GM19023 (cell line): ENCODE measurements around the gene ENAH.

Source experiments
- ATAC-seq: cut with Tn5 transposase; IDR thresholded peaks from one replicate; pipeline ENCODE4 v1.9.1; 2021; ENCODE audit warnings: mild to moderate bottlenecking, moderate library complexity; ENCODE audit not compliant: unreplicated experiment

Gene ENAH

GRCh38 chr1:225508538-225509375 lies 144.2 kb downstream of the ENAH start:
- no peak for ATAC-seq

- ATAC-seq, result no peak
These were observed 146.2 kb downstream of the ENAH start for GRCh38 chr1:225506727-225507126.

DNA sequence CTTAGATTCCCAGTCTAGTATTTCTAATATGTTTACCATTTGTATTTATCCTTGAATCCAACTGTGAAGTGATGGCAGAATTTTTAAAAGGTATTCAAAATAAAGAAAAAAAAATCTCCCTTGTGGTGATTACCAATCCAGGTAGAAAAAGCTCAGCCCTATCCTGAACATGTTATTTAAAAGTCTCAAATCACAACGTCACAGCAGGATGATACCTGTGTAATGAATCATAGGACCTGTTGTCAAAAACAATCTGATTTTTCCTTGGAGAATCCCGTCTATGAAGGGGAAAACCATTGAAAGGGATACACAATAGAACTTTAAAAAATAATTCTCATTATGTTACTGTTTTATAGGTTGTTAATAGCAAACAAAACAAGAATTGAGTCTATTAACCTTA lies 148.1 kb downstream of the ENAH start:
- ATAC-seq, result no peak

DNA sequence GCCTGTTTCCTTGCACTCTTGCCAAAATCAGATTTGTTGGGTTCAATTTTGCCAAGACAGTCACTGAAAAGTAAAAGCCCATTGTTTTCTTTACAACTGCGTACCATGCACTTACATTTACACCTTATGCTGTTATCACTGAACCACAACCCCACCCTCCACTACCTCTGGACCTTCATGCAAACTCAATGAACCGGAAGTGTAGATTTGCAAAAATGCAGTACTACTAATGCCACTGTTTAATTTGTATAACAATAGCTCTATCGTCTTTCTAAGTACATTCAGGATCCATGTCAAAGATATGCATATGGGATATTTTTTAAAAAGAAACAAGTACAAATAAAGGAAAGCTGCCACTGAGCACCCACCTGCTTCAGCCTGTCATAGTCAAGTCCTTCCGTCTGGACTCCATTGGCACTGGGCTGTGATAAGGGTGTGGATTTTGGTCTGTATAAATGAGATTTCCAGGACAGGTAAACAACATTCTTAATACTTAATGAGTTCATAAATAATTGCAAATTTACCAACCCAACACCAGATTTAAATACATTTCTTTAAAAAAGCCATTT lies 152.2 kb downstream of the ENAH start:
- no peak for ATAC-seq

DNA sequence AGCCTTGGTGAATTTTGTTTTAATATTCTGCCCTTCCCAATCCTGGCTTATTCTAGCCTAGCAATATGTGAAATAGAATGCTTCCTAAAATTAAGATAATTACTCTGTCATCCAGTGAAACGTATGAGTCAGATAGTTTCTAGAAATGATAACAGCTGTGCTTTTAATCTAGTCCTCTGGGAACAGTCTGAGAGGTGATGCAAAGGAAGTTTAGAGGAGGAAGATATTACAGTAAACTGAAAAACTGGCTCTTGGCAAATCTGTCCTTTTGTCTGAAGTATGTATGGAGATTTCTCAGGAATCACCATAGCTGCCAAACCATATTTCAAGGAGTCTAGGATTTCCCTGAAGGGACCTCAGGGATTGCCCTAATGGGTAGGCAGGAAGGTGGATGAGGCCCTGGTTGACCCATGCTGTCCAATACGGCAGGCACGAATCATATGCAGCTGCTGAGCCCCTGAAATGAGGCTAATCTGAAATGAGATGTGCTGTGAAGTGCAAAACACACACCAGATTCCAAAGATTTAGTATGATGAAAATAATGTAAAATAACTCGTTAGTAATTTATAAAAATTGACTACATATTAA lies 154.3 kb downstream of the ENAH start:
- ATAC-seq, result no peak

GRCh38 chr1:225494789-225495359 lies 158.0 kb downstream of the ENAH start:
- no peak for ATAC-seq

DNA sequence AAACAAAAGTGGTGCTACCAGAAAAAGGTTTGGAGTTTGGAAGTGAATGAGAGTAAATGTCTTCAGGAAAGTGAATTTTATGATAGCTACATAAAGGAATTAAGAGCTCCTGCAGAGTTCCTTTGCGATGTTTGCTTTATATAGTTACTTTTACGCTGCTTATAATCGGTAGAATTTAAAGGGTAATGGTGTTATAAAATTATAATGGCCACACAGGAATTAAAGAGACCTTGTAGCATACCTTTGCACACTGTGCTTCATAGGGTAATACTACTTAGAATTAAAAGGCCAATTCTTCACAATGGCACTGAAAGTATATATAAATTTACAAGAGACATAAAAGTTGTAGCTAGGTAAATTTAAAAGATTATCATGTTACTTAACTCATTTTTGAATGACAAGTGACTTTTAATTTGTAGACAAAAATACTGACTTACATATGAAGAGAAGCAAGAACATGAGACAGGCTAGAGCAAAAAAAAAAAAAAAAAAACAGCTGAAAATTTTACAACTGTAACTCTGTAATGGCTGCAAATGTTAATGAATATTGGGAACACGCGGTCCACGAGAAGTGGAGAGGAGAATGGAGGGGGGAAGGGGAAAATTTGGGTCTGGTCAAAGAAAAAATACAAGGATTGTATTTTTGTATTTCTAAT lies 159.2 kb downstream of the ENAH start:
- ATAC-seq, result no peak

DNA sequence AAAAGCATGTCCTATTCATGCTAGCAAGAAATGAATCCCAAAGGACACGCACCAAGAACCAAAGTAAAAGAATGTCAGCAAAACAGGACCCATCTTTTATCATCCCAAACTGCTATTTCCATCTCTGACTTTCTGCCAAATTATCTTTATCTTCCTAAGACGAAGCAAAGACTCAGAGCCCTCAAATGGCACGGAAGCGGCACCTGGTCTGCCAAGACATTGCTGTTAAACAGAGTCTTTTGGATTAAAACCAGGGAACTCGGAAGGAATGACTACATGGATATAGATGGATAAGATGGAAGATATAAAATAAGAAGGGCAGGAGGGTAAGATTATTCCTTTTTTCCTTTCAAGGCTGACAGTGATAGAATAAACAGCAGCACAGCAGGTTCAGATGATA lies 164.2 kb downstream of the ENAH start:
- ATAC-seq, result no peak

DNA sequence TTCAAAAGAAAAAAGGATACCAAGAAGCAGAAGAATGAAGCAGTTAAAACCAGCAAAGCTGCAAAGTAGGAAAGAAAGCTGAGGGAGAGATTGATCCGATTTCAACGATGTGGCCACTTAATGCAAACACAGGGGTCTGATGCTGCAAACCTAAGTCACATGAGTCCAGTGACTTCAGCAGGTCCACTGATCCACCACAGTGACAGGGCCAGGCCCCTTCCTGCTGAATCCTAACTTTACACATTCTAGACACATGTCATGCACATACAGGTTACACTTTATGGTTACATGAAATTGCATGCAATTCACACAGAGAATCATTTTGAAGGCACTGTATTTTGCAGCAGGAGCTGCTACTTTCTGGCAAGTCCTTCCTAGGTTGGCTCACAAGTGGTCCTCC lies 166.1 kb downstream of the ENAH start:
- no peak for ATAC-seq

DNA sequence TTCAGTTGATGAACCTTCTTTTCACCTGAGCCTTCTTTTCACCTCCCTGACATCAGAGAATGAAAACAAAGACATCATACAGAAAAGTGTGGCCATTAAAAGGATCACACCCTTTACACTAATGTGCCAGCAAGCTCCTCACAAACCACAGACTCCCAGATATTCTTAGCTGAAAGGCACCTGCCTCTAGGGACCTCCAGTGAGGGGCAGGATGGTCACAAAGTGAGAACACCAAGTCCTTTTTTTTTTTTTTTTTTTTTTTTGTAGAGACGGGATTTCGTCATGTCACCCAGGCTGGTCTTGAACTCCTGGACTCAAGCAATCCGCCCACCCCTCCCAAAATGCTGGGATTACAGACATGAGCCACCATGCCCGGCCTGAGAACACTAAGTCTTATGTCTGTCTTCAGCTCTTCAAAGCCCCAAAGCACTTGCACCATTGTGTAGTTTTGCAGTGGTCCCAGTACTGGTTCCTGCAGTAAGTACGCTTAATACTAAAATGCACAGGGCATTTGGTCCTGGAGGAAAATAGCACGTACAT lies 166.9 kb downstream of the ENAH start:
- ATAC-seq, result no peak

- ATAC-seq, result no peak
These were observed 167.7 kb downstream of the ENAH start for GRCh38 chr1:225485226-225485625.

DNA sequence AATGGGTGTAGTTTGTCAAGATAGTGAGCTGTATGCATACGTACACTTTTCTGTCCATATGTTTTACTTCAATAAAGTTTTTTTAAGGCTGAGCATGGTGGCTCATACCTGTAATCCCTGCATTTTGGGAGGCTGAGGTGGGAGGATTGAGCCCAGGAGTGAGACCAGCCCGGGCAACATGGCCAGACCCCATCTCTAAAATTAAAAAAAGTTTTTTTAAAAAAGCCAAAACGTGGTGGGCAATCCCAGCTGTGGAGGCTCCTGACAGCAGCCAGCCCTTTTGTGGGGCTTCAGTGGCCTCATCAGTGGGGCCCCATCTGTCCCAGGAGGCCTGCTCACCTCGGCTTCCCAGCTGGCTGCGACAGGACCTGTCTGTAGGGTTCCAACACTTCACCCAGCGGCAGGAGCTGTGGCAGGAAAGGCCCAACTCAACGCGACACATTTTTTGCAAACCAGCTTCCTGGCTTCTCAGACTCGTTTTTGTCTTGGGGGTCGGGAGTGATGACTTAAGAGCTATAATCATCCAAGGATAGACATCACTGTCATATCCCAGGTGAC lies 168.2 kb downstream of the ENAH start:
- ATAC-seq, result no peak

DNA sequence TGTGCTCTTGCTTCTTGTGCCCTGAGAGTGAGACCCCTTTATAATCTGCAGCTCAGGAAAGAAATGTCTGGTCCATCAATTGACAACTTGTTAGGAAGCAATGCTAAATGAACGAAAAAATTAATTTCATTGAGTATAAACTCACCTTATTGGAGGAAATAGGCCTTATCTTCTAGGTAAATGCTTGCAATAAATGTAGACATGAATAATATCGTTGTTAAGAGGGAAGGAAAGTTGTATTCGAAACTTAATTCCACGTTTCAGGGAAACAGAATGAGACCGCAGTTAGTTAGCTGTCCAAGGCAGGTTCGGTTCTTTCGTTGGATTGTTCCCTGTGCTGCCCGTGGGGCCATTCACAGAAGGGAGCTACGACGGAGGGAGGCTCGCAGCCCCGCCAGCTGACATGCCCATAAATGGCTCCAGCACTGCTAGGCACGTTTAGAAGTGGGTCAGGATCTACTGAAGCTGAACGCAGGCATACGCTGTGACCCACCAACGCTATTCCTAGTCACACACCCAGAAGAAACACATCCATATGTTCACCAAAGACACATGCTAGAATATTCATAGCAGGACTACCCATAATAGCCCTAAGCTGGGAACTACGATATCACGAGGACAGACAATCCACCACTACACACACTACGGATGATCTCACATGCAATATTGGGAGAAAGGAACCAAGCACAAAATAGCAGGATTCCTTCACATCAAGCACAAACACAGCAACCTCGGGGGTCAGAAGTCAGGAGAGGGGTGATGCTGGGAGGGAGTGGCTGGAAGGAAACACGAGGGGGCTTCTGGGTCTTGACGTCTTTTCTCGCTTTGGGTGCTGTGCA lies 168.9 kb downstream of the ENAH start:
- ATAC-seq, result no peak

DNA sequence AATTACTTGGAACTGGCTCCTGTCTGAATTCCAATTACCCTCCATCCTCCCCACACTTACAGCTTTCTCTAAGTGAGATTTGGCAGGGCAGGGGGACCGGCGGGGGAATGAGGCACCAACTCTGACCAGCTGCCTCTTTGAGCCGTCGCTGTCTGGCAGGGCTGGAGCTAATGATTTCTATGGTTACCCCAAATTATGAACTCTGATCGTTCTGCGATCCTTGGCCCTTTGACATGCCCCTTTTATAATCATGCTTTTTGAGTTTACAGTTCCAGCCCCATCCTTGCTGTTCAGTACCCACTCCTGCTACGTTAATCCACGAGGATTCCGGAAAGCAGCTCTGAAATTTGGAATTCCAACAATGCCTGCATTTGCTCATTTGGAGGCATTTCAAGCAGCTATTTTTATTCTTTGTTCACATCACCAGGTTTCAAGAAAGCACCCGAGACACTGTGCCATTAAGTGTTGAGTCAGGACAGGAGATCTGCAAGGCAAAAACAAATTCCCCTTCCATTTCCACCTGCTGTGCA lies 170.4 kb downstream of the ENAH start:
- ATAC-seq, result no peak

DNA sequence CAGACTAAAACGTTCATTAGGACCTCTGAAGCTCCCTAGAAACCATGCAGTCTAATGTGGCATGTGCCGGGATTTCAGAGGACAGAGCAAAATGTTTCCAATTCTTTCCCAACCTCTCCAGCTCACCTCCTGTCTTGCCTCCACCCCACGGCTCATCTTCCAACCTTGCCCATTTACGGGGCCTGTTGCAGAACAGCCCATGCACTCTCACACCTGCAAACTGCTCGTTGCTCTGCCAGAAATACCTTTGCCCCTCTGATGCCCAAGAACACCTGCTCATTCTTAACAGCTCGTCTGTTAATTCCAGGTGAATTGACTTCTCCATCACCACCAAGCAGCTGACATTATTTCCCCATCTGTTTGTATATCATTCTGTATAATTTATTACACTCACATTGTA lies 171.2 kb downstream of the ENAH start:
- ATAC-seq, result no peak

DNA sequence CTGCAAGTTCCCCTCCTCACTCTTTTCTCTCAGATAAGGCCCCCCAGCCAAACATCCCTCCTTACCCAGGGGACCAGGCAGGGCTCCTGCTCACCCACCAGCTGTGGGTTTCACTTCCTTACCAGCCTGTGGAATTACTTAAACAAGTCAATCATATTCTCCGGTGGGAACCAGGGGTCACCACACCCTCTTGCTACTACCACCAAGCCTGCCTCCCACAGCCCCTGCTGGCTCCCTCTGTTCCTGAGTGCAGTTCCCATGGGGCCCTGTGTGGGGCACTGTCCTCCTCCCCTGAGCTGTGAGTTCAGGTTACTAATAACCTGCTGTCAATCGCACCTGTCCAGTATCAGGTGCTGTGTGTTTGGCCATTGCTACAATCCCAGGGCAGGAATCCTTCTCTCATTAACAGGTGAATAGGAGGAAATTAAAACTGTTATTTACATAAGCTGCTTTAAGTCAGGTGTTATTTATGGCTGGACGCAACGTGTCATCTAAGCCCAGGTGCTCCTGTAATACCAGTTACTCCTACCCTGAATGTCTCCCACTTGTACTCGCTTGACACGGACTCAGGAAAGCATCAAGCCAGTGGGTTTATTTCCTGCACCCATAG lies 172.0 kb downstream of the ENAH start:
- ATAC-seq, result peak; percentile 81

DNA sequence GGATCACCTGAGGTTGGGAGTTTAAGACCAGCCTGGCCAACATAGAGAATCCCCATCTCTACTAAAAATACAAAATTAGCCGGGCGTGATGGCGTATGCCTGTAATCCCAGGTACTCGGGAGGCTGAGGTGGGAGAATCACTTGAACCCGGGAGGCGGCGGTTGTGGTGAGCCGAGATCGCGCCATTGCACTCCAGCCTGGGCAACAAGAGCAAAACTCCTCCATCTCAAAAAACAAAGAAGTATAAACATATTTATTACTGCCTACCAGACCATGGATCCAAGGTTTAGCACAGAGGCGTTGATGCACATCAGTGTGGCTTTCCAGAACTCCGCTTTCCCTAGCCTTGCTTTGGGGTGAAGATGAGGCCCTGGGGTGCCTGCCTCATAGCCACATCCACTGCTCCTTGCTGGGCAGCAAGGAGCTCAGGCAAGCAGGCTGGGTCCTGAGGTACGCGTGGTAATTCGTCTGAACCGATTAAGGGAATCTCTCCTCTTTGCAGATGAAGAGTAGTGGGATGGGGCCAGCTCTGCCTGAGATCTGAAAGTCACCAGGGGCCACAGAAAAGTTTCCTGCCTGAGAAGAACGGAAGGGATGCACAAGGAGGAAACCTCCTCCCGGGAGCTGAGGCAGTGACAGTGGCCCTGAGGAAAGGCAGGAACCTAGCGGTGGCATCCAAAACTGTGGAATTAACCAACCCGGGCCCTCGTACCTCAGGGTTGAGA lies 172.8 kb downstream of the ENAH start:
- no peak for ATAC-seq

DNA sequence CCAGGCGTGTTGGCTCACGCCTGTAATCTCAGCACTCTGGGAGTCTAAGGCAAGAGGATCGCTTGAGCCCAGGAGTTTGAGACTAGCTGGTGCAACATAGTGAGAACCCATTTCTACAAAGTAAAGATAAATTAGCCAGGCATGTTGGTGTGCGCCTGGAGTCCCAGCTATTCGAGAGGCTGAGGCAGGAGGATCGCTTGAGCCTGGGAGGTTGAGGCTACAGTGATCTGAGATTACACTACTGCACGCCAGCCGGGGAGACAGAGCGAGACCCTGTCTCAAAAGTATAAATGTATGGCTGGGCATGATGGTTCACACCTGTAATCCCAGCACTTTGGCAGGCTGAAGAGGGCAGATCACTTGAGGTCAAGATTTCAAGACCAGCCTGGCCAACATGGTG lies 173.6 kb downstream of the ENAH start:
- ATAC-seq, result no peak
